ENCODE results near the gene NDRG4. TPM values are rescaled to one million over a fixed set of nuclear protein-coding genes. Genes with fewer than 3 reads are reported as not detected.

The NDRG4 gene
- polyA plus RNA-seq, 1 of the 3 experiments (the other 2 are of a cell fraction) = 52.0 TPM

GRCh38 chr16:58466396-58466795, 33.5 kb upstream of the NDRG4 start (continued):
- no peak for TF ChIP-seq ZBTB33 (IDR thresholded peaks at IDR 0.05; ENCODE audit: borderline replicate concordance, low read depth)
- TF ChIP-seq RXRA (IDR thresholded peaks at IDR 0.05; ENCODE audit: borderline replicate concordance, low read depth) = no peak
- TF ChIP-seq SIN3A (IDR thresholded peaks at IDR 0.05; ENCODE audit: borderline replicate concordance, low read depth, low read length) = no peak
- TF ChIP-seq RAD21 (IDR thresholded peaks at IDR 0.05; ENCODE audit: low read length) = no peak
- no peak for TF ChIP-seq CHD2 (IDR thresholded peaks at IDR 0.05; ENCODE audit: low read length, partially characterized antibody)

GRCh38 chr16:58467905-58468304, 32.0 kb upstream of the NDRG4 start:
- POLR2A ChIA-PET = interaction anchor here (1.3 kb wide), 1 partner anchor 20 kb away, joined by 3 read pairs; no protein-coding TSS in a partner anchor
- Histone ChIP-seq H3K27ac (ENCODE audit: low read depth in 2 of 2, low read length in 1 of 2) (no peak overlapping the region), H3K9me3 (no peaks in the 10 kb centered on the region), H3K4me1 (ENCODE audit: control insufficient read depth in 1 of 2, insufficient read depth in 2 of 2, low read depth in 1 of 2, low read length in 1 of 2) (peaks cover 0 to 5% of the 10 kb centered on the region in 2 experiments; a peak in 1 of 4 replicates), H3K79me2 (ENCODE audit: insufficient read depth) (no peaks in the 10 kb centered on the region), H3K27me3 (ENCODE audit: insufficient read depth) (peaks cover 33% of the 10 kb centered on the region), H3K4me2 (no peak overlapping the region), H3K4me3 (ENCODE audit: low read depth in 2 of 2, low read length in 1 of 2) (no peak overlapping the region), H3K9me2 (no peaks in the 10 kb centered on the region), H3K36me3 (replicated peaks in 1 of 2; ENCODE audit: control insufficient read depth in 1 of 2, insufficient read depth in 2 of 2, low read length in 1 of 2) (no peaks in the 10 kb centered on the region), H3F3A (replicated peaks; ENCODE audit: insufficient read depth) (no peaks in the 10 kb centered on the region), H2AFZ (ENCODE audit: low read depth) (no peak overlapping the region), H3K9ac (no peak overlapping the region), H4K20me1 (ENCODE audit: insufficient read depth) (no peaks in the 10 kb centered on the region)
- CTCF ChIA-PET = interaction anchor here (0.6 to 4.8 kb wide), 3 partner anchors 17 to 131 kb away, joined by 3 to 24 read pairs (median 10); no protein-coding TSS in a partner anchor
- TF ChIP-seq CTCF (IDR thresholded peaks at IDR 0.05) = no peak
- no peak for TF ChIP-seq GABPA (IDR thresholded peaks at IDR 0.05; ENCODE audit: low read depth)
- TF ChIP-seq TAF1 (IDR thresholded peaks at IDR 0.05; ENCODE audit: borderline replicate concordance, low read depth, low read length) = no peak
- no peak for TF ChIP-seq FOSL2 (IDR thresholded peaks at IDR 0.05; ENCODE audit: borderline replicate concordance, low read depth)
- no peak for TF ChIP-seq TCF12 (IDR thresholded peaks at IDR 0.05)
- no peak for TF ChIP-seq MEF2A (IDR thresholded peaks at IDR 0.05; ENCODE audit: borderline replicate concordance, low read depth)
- no peak for TF ChIP-seq NFIC (IDR thresholded peaks at IDR 0.05; ENCODE audit: borderline replicate concordance)
- TF ChIP-seq NRF1 (IDR thresholded peaks at IDR 0.05; ENCODE audit: low read depth, low read length) = no peak
- no peak for TF ChIP-seq RCOR1 (IDR thresholded peaks at IDR 0.05; ENCODE audit: low read length)
- no peak for TF ChIP-seq MXI1 (IDR thresholded peaks at IDR 0.05; ENCODE audit: low read depth, low read length)
- TF ChIP-seq YY1 (IDR thresholded peaks at IDR 0.05; ENCODE audit: low read depth) = no peak
- TF ChIP-seq RFX5 (IDR thresholded peaks at IDR 0.05; ENCODE audit: low read length) = no peak
- TF ChIP-seq ELF1 (IDR thresholded peaks at IDR 0.05) = no peak
- no peak for TF ChIP-seq REST (IDR thresholded peaks at IDR 0.05; ENCODE audit: low read depth, low read length)
- TF ChIP-seq SIN3A (IDR thresholded peaks at IDR 0.05; ENCODE audit: borderline replicate concordance, low read depth, low read length) = no peak
- TF ChIP-seq POLR2AphosphoS5 (IDR thresholded peaks at IDR 0.05; ENCODE audit: low read depth, low read length) = no peak
- 83% methylated on average over 5 of the region's 5 CpGs for WGBS (ENCODE audit: low lambda C conversion rate)
- DNase-seq = no peak

All from SK-N-SH (cell line).